Dermis blood vessel endothelial cell (primary cell): ENCODE measurements around the gene UNC50. TPM values are rescaled to one million over a fixed set of nuclear protein-coding genes. Genes with fewer than 3 reads are reported as not detected.

Source experiments
- total RNA-seq: library from RNA; depleted of rRNA; stranded (reverse); fragments of >200 nt; gene quantifications from 2 replicates; pipeline ENCODE4 v1.2.3, GENCODE V29; 2014

UNC50 gene
- total RNA-seq, 1 donor from 2014 or later = 58.0 TPM

Other genes with a start within 250 kb of the UNC50 start
- gene INPP4A, start 163.7 kb upstream of the UNC50 start, total RNA-seq = 41.9 and 55.7 TPM in 2 replicates
- gene COA5, start 77 bp upstream of the UNC50 start, total RNA-seq = 20.0 and 23.7 TPM in 2 replicates
- gene MGAT4A, start 122.5 kb downstream of the UNC50 start, total RNA-seq = 58.0 and 89.5 TPM in 2 replicates